ENCODE data around the gene TBCD.
"Not testable (repeated sequence)": the region's sequence is repeated elsewhere in the genome, so short reads cannot be mapped to it uniquely, and the experiment has no call there.

The TBCD gene

GRCh38 chr17:82767041-82767754 lies 15.3 kb downstream of the TBCD start:
- no peak for ATAC-seq
- peak; percentile 68 for DNase-seq

DNA sequence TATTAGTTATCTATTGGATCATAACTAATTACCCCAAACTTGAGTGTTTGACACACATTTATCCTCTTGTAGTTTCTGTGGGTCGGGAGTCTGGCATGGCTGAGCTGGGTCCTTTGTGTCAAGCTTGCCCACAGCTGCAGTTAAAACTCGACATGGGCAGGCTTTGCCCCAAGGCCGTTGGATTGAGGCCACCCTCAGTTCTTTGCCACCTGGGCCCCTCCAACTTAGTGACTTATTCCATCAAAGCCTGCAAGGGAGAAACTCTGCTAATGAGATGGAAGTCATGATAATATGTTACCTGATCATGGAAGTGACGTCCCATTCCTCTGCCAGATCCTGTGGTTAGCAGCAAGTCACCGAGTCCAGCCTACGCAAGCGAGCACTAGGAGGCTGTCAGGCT lies 17.2 kb downstream of the TBCD start:
- ATAC-seq (no peak), DNase-seq (no peak)

- DNase-seq: no peak
- ATAC-seq: no peak
These were observed 20.2 kb downstream of the TBCD start for GRCh38 chr17:82772026-82772425.

DNA sequence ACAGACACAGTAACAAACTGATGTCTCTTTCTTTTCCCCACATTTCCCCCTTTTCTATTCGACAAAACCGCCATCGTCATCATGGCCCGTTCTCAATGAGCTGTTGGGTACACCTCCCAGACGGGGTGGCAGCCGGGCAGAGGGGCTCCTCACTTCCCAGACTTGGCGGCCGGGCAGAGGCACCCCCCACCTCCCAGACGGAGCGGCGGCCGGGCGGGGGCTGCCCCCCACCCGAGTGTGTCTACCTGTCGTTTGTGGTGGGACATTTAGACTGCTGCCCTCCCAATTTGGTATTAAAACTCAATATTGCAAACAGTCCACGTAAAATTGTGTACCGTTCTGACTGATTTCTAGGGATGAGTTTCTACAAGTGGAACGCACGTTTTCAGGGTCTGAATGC lies 22.6 kb downstream of the TBCD start:
- ATAC-seq, DNase-seq: not testable (repeated sequence)

DNA sequence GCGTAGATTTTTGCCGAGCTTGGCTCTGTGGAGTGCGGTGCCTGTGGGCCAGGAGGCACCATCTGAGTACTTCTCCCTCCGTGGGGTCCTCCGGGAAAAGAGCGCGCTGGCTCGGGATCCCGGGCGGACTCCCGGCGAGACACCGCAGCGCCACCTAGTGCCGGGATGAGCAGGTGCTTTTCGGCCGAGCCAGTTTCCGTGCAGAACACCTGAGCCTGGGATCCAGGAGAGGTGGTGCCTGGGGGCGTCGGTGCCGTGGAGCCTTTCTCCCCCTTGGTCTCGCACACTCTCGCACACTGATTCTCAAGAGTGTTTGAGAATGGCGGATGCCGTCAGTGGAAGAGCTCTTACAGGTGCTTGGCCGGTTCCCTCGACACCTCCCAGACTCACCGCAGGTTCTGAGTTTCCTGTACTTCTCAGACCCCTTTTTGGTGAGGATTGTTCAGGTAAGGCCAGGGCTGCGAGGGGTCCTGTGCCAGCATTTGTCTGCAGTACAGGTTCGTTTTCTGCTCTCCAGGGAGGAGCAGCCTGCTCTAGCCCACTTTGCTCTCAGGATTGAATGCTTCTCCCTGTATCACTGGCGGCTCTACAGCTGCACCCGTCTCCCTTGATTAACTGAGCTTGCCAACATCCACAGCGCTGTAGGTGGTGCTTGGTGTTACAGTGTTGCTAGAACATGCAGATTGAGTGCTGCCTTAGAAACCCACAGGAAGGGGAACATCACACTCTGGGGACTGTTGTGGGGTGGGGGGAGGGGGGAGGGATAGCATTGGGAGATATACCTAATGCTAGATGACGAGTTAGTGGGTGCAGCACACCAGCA lies 23.3 kb downstream of the TBCD start:
- DNase-seq (peak; percentile 70), ATAC-seq (no peak)

DNA sequence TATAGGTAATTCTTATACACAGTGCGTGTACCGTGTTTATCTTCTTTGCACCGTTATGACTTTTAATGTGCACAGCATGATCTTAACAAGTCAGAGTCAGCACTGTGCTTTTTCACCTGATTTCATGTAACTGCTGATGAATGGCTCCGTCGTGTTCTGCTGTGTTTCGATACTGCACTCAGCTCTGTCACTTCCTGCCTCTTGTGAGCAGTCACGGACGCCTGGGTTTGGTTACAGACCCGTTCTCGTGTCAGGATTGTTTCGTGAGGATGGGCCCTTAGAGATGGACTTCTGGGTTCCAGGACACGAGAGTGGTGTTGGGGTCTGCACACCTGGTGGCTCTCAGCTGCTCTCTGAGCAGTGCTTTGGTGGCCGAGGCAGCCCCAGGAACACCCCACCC lies 24.6 kb downstream of the TBCD start:
- ATAC-seq (peak; percentile 8), DNase-seq (no peak)

DNA sequence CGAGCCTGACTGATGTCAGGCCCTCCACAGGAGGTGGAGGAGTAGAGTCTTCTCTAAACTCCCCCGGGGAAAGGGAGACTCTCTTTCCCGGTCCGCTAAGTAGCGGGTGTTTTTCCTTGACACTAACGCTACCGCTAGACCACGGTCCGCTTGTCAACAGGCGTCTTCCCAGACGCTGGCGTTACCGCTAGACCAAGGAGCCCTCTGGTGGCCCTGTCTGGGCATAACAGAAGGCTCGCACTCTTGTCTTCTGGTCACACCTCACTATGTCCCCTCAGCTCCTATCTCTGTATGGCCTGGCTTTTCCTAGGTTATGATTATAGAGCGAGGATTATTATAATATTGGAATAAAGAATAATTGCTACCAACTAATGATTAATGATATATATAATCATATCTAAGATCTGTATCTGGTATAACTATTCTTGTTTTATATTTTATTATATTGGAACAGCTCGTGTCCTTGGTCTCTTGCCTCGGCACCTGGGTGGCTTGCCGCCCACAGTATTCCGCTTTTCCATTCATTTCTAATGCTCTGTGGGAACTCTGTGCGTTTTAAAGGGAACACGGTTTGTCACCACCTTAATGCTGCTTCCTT lies 26.0 kb downstream of the TBCD start:
- not testable (repeated sequence) for ATAC-seq, DNase-seq

- ATAC-seq (no peak), DNase-seq (no peak)
These were observed 27.7 kb downstream of the TBCD start for GRCh38 chr17:82779541-82779940.

GRCh38 chr17:82780195-82780594 lies 28.3 kb downstream of the TBCD start:
- ATAC-seq (no peak), DNase-seq (no peak)

GRCh38 chr17:82780971-82781893 lies 29.4 kb downstream of the TBCD start:
- no peak for DNase-seq
- ATAC-seq: no peak

DNA sequence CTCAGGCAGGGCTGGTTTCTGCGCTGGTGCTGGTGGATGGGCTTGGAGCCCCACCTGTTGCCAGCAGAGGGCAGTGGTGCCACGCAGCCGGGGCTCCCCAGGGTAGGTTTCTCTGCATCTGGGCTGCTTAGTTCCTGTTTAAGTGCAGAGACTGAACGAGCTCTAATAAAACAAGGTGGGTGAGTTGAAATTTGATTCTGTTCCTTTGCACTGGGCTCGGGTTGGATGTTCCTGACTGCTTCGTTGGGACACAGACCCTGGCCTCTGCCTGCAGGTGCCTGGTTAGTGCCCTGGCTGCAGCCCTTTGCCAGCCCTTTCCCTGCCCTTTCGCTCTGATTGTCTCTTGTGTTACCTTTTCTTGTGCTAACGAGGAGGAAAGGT lies 30.0 kb downstream of the TBCD start:
- ATAC-seq: peak; percentile 96
- peak; percentile 85 for DNase-seq

DNA sequence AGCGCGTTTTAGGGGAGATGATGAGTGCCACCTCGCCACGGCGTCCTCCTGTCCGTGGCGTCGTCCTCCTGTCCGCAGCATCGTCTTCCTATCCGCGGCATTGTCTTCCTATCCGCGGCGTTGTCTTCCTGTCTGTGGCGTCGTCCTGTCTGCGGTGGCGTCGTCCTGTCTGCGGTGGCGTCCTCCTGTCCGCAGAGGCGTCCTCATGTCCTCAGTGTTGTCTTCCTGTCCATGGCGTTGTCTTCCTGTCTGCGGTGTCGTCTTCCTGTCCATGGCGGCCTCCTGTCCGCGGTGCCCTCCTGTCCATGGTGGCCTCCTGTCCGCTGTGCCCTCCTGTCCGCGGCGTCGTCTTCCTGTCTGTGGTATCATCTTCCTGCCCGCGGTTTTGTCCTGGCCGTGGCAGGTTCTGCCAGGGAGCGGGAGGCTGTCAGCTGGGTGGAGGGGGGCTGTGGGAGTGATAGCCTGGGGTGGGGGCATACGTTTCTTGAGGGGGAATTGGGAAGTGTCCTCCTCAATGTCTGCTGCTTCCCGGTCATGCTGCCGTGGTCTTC lies 30.9 kb downstream of the TBCD start:
- DNase-seq (no peak), ATAC-seq (no peak)

- DNase-seq (no peak), ATAC-seq (no peak)
These were observed 31.6 kb downstream of the TBCD start for GRCh38 chr17:82783498-82783897.

DNA sequence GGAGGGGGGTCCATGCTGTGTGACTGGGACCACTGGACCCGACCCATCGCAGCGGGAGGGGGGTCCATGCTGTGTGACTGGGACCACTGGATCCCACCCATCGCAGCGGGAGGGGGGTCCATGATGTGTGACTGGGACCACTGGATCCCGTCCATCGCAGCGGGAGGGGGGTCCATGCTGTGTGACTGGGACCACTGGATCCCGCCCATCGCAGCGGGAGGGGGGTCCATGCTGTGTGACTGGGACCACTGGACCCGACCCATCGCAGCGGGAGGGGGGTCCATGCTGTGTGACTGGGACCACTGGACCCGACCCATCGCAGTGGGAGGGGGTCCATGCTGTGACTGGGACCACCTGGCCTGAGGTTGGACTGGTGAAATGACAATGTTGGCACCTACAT lies 33.7 kb downstream of the TBCD start:
- not testable (repeated sequence) for ATAC-seq, DNase-seq

DNA sequence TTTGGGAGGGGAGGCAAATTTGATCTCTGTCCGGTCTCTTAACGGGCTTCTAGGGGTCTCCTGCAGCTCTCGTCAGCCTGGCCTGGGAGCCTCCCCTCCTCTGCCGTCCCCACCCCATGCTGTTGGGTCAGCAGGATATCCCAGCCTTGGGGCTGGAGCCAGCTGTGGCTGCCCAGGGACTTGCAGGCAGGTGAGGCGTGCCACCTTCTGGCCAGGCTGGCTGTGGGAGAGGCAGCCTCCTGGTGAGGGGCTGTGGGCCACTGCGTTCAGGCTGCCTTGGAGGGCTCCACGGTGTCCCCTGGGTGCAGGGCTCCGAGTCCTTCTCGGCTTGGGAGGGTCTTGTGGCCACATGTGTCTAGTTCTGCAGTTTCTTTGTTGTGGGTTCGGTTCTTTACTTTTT lies 34.6 kb downstream of the TBCD start:
- ATAC-seq (no peak), DNase-seq (no peak)

GRCh38 chr17:82787081-82787848 lies 35.4 kb downstream of the TBCD start:
- no peak for DNase-seq
- no peak for ATAC-seq

GRCh38 chr17:82788206-82789001 lies 36.5 kb downstream of the TBCD start:
- ATAC-seq (no peak), DNase-seq (no peak)

- ATAC-seq (peak; percentile 20), DNase-seq (no peak)
These were observed 37.3 kb downstream of the TBCD start for GRCh38 chr17:82789051-82789592.

- DNase-seq: no peak
- ATAC-seq: no peak
These were observed 37.9 kb downstream of the TBCD start for GRCh38 chr17:82789806-82790205.

DNA sequence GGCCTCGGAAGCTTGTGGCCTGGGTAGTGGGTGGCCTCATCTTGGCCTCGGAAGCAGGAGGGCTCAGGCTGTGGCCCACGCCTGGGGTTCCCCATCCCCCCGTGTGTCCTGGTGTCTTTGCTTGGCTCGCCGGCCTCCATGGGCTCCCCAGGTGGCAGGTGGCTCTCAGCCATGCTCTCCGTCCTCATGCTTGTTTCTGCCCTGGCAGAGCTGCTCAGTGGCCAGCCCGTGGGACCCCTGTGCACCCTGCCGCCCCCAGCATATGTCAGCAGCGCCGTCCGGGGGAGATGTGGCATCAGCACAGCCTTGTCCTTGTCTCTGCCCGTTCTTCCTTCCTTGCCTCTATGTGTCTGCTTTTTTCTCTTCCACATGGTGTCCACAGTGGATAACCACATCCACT lies 38.5 kb downstream of the TBCD start:
- DNase-seq: no peak
- ATAC-seq: no peak
